SK-N-SH treated with all-trans-retinoic acid at 6 μM for 48 hours (cell line): ENCODE measurements around the gene AMELY.
"Not testable (repeated sequence)": the region's sequence is repeated elsewhere in the genome, so short reads cannot be mapped to it uniquely, and the experiment has no call there.

Experiments
- ATAC-seq: fragments of 200-7000 bp; cut with Tn5 transposase; 3 replicates; pipeline ENCODE4 v1.9.1; 2020; ENCODE audit warnings: mild to moderate bottlenecking, moderate library complexity
- ARNTL ChIP-seq: fragments of 450-650 bp; formaldehyde crosslinking; IDR thresholded peaks from 2 replicates; pipeline ENCODE4 v1.5.0; 2020; ENCODE audit warnings: low read depth, mild to moderate bottlenecking, moderate library complexity, borderline replicate concordance
- ESRRG ChIP-seq: fragments of 250-450 bp; sonication (Bioruptor Pico); IDR thresholded peaks from 2 replicates; pipeline ENCODE4 v1.6.1; 2021; ENCODE audit warnings: mild to moderate bottlenecking
- POU6F1 ChIP-seq: fragments of 250-450 bp; sonication (Bioruptor Pico); IDR thresholded peaks from 2 replicates; pipeline ENCODE4 v1.8.0; 2021; ENCODE audit warnings: low read depth, mild to moderate bottlenecking, moderate library complexity, borderline replicate concordance
- ZFP30 ChIP-seq: fragments of 450-650 bp; formaldehyde crosslinking; IDR thresholded peaks from 2 replicates; pipeline ENCODE4 v1.5.0; 2022; ENCODE audit warnings: mild to moderate bottlenecking, moderate library complexity
- ZNF70 ChIP-seq: fragments of 450-650 bp; formaldehyde crosslinking; IDR thresholded peaks from 2 replicates; pipeline ENCODE4 v1.5.0; 2020; ENCODE audit warnings: mild to moderate bottlenecking, moderate library complexity
- ZNF8 ChIP-seq: fragments of 450-650 bp; formaldehyde crosslinking; IDR thresholded peaks from 2 replicates; pipeline ENCODE4 v1.5.0; 2020; ENCODE audit warnings: mild to moderate bottlenecking, moderate library complexity

AMELY gene

GRCh38 chrY:6849384-6849783, 62.2 kb downstream of the AMELY start (continued):
- TF ChIP-seq POU6F1 (CRISPR knock-in tag) (no peak), ZNF8 (CRISPR knock-in tag) (no peak), ARNTL (no peak), ZFP30 (CRISPR knock-in tag) (no peak), ZNF70 (CRISPR knock-in tag) (no peak), ESRRG (CRISPR knock-in tag) (no peak)
- TF ChIP-seq, all 23 proteins: peak for 0

GRCh38 chrY:6842650-6843049, 68.9 kb downstream of the AMELY start:
- ATAC-seq = not testable (repeated sequence)
